Right ventricle myocardium superior (tissue), 1 donor: ENCODE results near the gene DPH1. TPM values are rescaled to one million over a fixed set of nuclear protein-coding genes. Genes with fewer than 3 reads are reported as not detected.

Experiments
- ATAC-seq: fragments of 200-7000 bp; cut with Tn5 transposase; one replicate; pipeline ENCODE4 v1.9.1; 2020; ENCODE audit warnings: mild to moderate bottlenecking; ENCODE audit not compliant: poor library complexity
- DNase-seq: peaks from one replicate; pipeline ENCODE4 v3.0.0-alpha.2; 2020
- intact Hi-C: fragments of 100-400 bp; cut with DNase I; formaldehyde crosslinking; loops from one replicate; pipeline ENCODE4 v1.11.2; 2022
- total RNA-seq: library from RNA; stranded (reverse); fragmentation: NEBNext Ultra II Directional; extraction: Animal tissue kit (Norgen Biotek cat#: 25700); gene quantifications from one replicate; pipeline ENCODE4 v1.2.1, GENCODE V29; 2021
- donor health status: DM: no; HTN: yes; CAD: no; lungs with severe emphysema.

The DPH1 gene
- total RNA-seq, 1 donor from 2014 or later, result 26.8 TPM

GRCh38 chr17:2064980-2065785 is 35.2 kb downstream of the DPH1 start:
- intact Hi-C loops, result no loop called here
- DNase-seq (peak; percentile 70), ATAC-seq (peak; percentile 18)

GRCh38 chr17:2065949-2066400 is 36.0 kb downstream of the DPH1 start:
- ATAC-seq (no peak), DNase-seq (no peak)
- intact Hi-C loops, result no loop called here

- ATAC-seq (no peak), DNase-seq (no peak)
Observed at GRCh38 chr17:2067048-2067561, 37.2 kb downstream of the DPH1 start.

GRCh38 chr17:2067608-2068024 is 37.7 kb downstream of the DPH1 start:
- ATAC-seq (no peak), DNase-seq (peak; percentile 54)
- intact Hi-C loops, result no loop called here

More at GRCh38 chr17:2067048-2067561, 37.2 kb downstream of the DPH1 start:
- intact Hi-C loops, result no loop called here

- no peak for DNase-seq
- ATAC-seq, result no peak
- intact Hi-C loops, result no loop called here
Observed at GRCh38 chr17:2068031-2068518, 38.1 kb downstream of the DPH1 start.

GRCh38 chr17:2068519-2069051 is 38.6 kb downstream of the DPH1 start:
- ATAC-seq (no peak), DNase-seq (no peak)
- intact Hi-C loops, result no loop called here

- DNase-seq, result no peak
- no peak for ATAC-seq
- intact Hi-C loops, result no loop called here
Observed at GRCh38 chr17:2070241-2071023, 40.5 kb downstream of the DPH1 start.

- intact Hi-C loops, result no loop called here
- ATAC-seq (no peak), DNase-seq (no peak)
Observed at GRCh38 chr17:2071024-2071385, 41.1 kb downstream of the DPH1 start.

- ATAC-seq, result peak; percentile 62
- peak; percentile 83 for DNase-seq
- intact Hi-C loops, result no loop called here
Observed at GRCh38 chr17:2071455-2072281, 41.7 kb downstream of the DPH1 start.

GRCh38 chr17:2074919-2075318 is 45.0 kb downstream of the DPH1 start:
- intact Hi-C loops, result no loop called here
- ATAC-seq (no peak), DNase-seq (no peak)

- ATAC-seq, result peak; percentile 37
- intact Hi-C loops, result no loop called here
- DNase-seq, result peak; percentile 67
Observed at GRCh38 chr17:2075336-2076086, 45.6 kb downstream of the DPH1 start.

- ATAC-seq (no peak), DNase-seq (no peak)
- intact Hi-C loops, result no loop called here
Observed at GRCh38 chr17:2076087-2076984, 46.4 kb downstream of the DPH1 start.

GRCh38 chr17:2077040-2077439 is 47.1 kb downstream of the DPH1 start:
- DNase-seq, result no peak
- no peak for ATAC-seq

GRCh38 chr17:2081564-2081963 is 51.6 kb downstream of the DPH1 start:
- DNase-seq (no peak), ATAC-seq (no peak)
- intact Hi-C loops, result loop anchor here (10.0 kb wide), 1 partner anchor 93 kb away; no protein-coding TSS in a partner anchor

More at GRCh38 chr17:2077040-2077439, 47.1 kb downstream of the DPH1 start:
- intact Hi-C loops, result no loop called here

GRCh38 chr17:2082003-2082781 is 52.2 kb downstream of the DPH1 start:
- ATAC-seq (no peak), DNase-seq (no peak)
- intact Hi-C loops, result loop anchor here (10.0 kb wide), 1 partner anchor 93 kb away; no protein-coding TSS in a partner anchor

GRCh38 chr17:2083613-2084035 is 53.7 kb downstream of the DPH1 start:
- intact Hi-C loops, result loop anchor here (10.0 kb wide), 1 partner anchor 91 kb away; no protein-coding TSS in a partner anchor
- no peak for DNase-seq
- peak; percentile 41 for ATAC-seq
